H9 (cell line): Measurements from ENCODE around the gene RAB1B. TPM values are rescaled to one million over a fixed set of nuclear protein-coding genes. Genes with fewer than 3 reads are reported as not detected.

ENCODE experiments used
- DNase-seq: peaks from one replicate; pipeline ENCODE4 v3.0.0-alpha.2; 2017
- H2AFZ ChIP-seq: one replicate; pipeline ENCODE4 v1.6.1; 2013; ENCODE audit warnings: mild to moderate bottlenecking, low read length, control low read depth, moderate library complexity
- H2AK5ac ChIP-seq: 2 replicates; pipeline ENCODE4 v1.6.1; 2013; ENCODE audit warnings: low read length, control low read depth, mixed read lengths; ENCODE audit not compliant: insufficient read length
- H2BK120ac ChIP-seq: one replicate; pipeline ENCODE4 v1.6.1; 2013; ENCODE audit warnings: low read depth, mild to moderate bottlenecking, low read length, control low read depth, inconsistent platforms; ENCODE audit not compliant: poor library complexity, severe bottlenecking
- H2BK12ac ChIP-seq: 2 replicates; pipeline ENCODE4 v1.6.1; 2013; ENCODE audit warnings: low read length, control low read depth, mixed read lengths, low read depth; ENCODE audit not compliant: insufficient read length
- H2BK15ac ChIP-seq: 2 replicates; pipeline ENCODE4 v1.6.1; 2013; ENCODE audit warnings: low read depth, low read length, control low read depth
- H2BK20ac ChIP-seq: one replicate; pipeline ENCODE4 v1.6.1; 2013; ENCODE audit warnings: low read depth, mild to moderate bottlenecking, low read length, control low read depth, inconsistent platforms; ENCODE audit not compliant: poor library complexity, severe bottlenecking
- H2BK5ac ChIP-seq: 2 replicates; pipeline ENCODE4 v1.6.1; 2013; ENCODE audit warnings: low read length, control low read depth, mixed read lengths; ENCODE audit not compliant: insufficient read length
- H3K14ac ChIP-seq: 2 replicates; pipeline ENCODE4 v1.6.1; 2013; ENCODE audit warnings: low read length, control low read depth; ENCODE audit not compliant: insufficient read depth
- H3K18ac ChIP-seq: 2 replicates; pipeline ENCODE4 v1.6.1; 2013; ENCODE audit warnings: low read depth, mild to moderate bottlenecking, mixed read lengths, low read length, control low read depth; ENCODE audit not compliant: insufficient read length
- H3K23ac ChIP-seq: 2 replicates; pipeline ENCODE4 v1.6.1; 2013; ENCODE audit warnings: low read length, control low read depth, mixed read lengths, low read depth; ENCODE audit not compliant: insufficient read length
- H3K23me2 ChIP-seq: 2 replicates; pipeline ENCODE4 v1.6.1; 2013; ENCODE audit warnings: low read depth, mild to moderate bottlenecking, mixed read lengths, low read length, control low read depth; ENCODE audit not compliant: insufficient read length, poor library complexity, severe bottlenecking
- H3K27ac ChIP-seq: 2 replicates; pipeline ENCODE4 v1.5.1; 2013; ENCODE audit warnings: low read length, control low read depth, mixed read lengths, low read depth; ENCODE audit not compliant: insufficient read length
- H3K27me3 ChIP-seq: 2 replicates; pipeline ENCODE4 v1.6.1; 2013; ENCODE audit warnings: low read length, control low read depth, inconsistent platforms; ENCODE audit not compliant: insufficient read depth
- H3K4ac ChIP-seq: 2 replicates; pipeline ENCODE4 v1.6.1; 2013; ENCODE audit warnings: low read depth, mild to moderate bottlenecking, control low read depth, inconsistent platforms, low read length, moderate library complexity
- H3K4me1 ChIP-seq: 2 replicates; pipeline ENCODE4 v1.6.1; 2013; ENCODE audit warnings: low read length, control low read depth, inconsistent platforms; ENCODE audit not compliant: insufficient read depth
- H3K4me2 ChIP-seq: 2 replicates; pipeline ENCODE4 v1.6.1; 2013; ENCODE audit warnings: low read length, control low read depth, mixed read lengths; ENCODE audit not compliant: insufficient read length, insufficient read depth
- H3K56ac ChIP-seq: 2 replicates; pipeline ENCODE4 v1.6.1; 2013; ENCODE audit warnings: low read depth, mild to moderate bottlenecking, mixed read lengths, low read length, control low read depth; ENCODE audit not compliant: insufficient read length
- H3K79me1 ChIP-seq: 2 replicates; pipeline ENCODE4 v1.6.1; 2013; ENCODE audit warnings: low read depth, mild to moderate bottlenecking, moderate library complexity, low read length, control low read depth, inconsistent platforms; ENCODE audit not compliant: insufficient read depth, poor library complexity, severe bottlenecking
- H3K79me2 ChIP-seq: 2 replicates; pipeline ENCODE4 v1.6.1; 2013; ENCODE audit warnings: low read length, control low read depth, inconsistent platforms; ENCODE audit not compliant: insufficient read depth
- H3K9ac ChIP-seq: 2 replicates; pipeline ENCODE4 v1.6.1; 2013; ENCODE audit warnings: low read length, control low read depth, mixed read lengths; ENCODE audit not compliant: insufficient read length; ENCODE audit errors: extremely low read depth
- H3K9me3 ChIP-seq: one replicate; pipeline ENCODE4 v1.6.1; 2013; ENCODE audit warnings: low read depth, low read length, inconsistent platforms; ENCODE audit not compliant: control insufficient read depth
- H3T11ph ChIP-seq: one replicate; pipeline ENCODE4 v1.6.1; 2013; ENCODE audit warnings: mild to moderate bottlenecking, low read length, control low read depth, inconsistent platforms
- H4K20me1 ChIP-seq: one replicate; pipeline ENCODE4 v1.6.1; 2013; ENCODE audit not compliant: control insufficient read depth, insufficient read length, insufficient read depth
- H4K5ac ChIP-seq: 2 replicates; pipeline ENCODE4 v1.6.1; 2013; ENCODE audit warnings: low read depth, mild to moderate bottlenecking, mixed read lengths, low read length, control low read depth; ENCODE audit not compliant: insufficient read length
- H4K8ac ChIP-seq: replicated peaks from 2 replicates; pipeline ENCODE4 v1.6.1; 2013; ENCODE audit warnings: low read length, control low read depth, mixed read lengths, low read depth; ENCODE audit not compliant: insufficient read length
- H4K91ac ChIP-seq: 2 replicates; pipeline ENCODE4 v1.6.1; 2013; ENCODE audit warnings: low read depth, mild to moderate bottlenecking, moderate library complexity, mixed read lengths, low read length, control low read depth; ENCODE audit not compliant: insufficient read length
- H3K27ac Mint-ChIP-seq, 3 experiments: 2 replicates in 2 of 3; 3 replicates in 1 of 3; pipeline ENCODE4 v1.8.0; 2020 to 2021; ENCODE audit warnings: mixed read lengths in 3 of 3, mild to moderate bottlenecking in 1 of 3, moderate library complexity in 1 of 3
- H3K27me3 Mint-ChIP-seq: 2 replicates; pipeline ENCODE4 v1.8.0; 2021; ENCODE audit warnings: low read depth, mild to moderate bottlenecking, moderate library complexity, mixed read lengths
- H3K36me3 Mint-ChIP-seq, 3 experiments: 2 replicates in 2 of 3; 3 replicates in 1 of 3; pipeline ENCODE4 v1.8.0; 2020 to 2021; ENCODE audit warnings: low read depth in 3 of 3, mixed read lengths in 3 of 3; ENCODE audit not compliant: insufficient read depth in 1 of 3
- H3K4me1 Mint-ChIP-seq, 2 experiments: 2 replicates each; pipeline ENCODE4 v1.8.0; 2020; ENCODE audit warnings: mixed read lengths in 2 of 2
- H3K4me3 Mint-ChIP-seq, 2 experiments: 2 replicates in 1 of 2; 3 replicates in 1 of 2; pipeline ENCODE4 v1.8.0; 2020 to 2021; ENCODE audit warnings: mild to moderate bottlenecking in 2 of 2, mixed read lengths in 2 of 2, moderate library complexity in 1 of 2
- H3K9me3 Mint-ChIP-seq, 2 experiments: 2 replicates in 1 of 2; 3 replicates in 1 of 2; pipeline ENCODE4 v1.8.0; 2020; ENCODE audit warnings: mild to moderate bottlenecking in 2 of 2, mixed read lengths in 2 of 2, moderate library complexity in 1 of 2
- WGBS: extraction: QIAGEN DNeasy Blood & Tissue Kit; methylation state at CpG from one replicate; pipeline ENCODE4 v1.1.7; 2013; ENCODE audit warnings: missing lambda C conversion rate, low lambda C conversion rate, mixed read lengths; ENCODE audit not compliant: insufficient read length; ENCODE audit errors: extremely low coverage; 5-methylcytosine and 5-hydroxymethylcytosine counted together
- total RNA-seq: library from RNA; stranded (reverse); gene quantifications from 2 replicates; pipeline ENCODE4 v1.2.1, GENCODE V29; 2021
- TF ChIP-seq, protein P1 (sequence below): fragments of 200-600 bp; sonication (generic); conservative IDR thresholded peaks from 3 replicates; pipeline ENCODE4 v1.8.0; 2021; ENCODE audit warnings: antibody characterized with exemption, mild to moderate bottlenecking

The RAB1B gene
- total RNA-seq, 1 experiment from 2014 or later: 118 TPM

DNA sequence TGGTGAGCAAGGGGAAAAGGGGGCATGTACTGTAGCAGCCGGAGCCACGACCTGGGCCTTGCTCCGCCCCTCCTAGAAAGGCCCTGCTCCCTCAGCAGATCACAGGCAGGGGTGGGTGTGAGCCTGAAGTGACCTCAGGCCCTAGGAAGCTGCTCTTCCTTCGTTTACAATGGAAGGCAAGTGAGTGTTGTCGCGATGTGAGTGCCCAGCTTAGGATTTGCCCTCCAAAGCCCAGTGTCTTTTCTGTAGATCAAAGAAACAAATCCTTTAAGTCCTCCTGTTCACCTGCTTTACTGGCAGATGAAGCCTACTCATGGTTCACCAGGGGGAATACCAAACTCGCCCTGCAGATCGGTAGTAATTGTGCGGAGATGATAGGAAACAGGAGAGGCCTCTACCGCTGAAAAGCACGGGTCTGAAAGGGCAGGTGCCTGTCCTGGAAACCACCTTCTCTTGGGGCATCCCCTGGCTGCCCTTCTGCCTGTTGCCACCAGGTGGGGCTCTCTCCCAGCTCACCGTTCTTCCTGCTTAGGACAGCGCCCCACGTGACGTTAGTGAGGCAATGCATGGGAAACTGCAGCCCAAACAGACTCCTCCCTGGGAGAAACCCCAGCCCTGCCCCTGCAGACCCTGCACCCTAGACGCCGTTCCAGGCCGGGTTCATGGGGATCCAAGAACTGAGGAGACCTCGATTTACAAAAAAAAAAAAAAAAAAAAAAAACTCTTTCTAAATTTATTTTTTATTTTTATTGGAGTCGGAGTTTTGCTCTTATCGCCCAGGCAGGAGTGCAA, 45.9 kb upstream of the RAB1B start:
- no peaks in the 10 kb centered on the region for H3K79me1 ChIP-seq
- TF ChIP-seq, protein P1, sequence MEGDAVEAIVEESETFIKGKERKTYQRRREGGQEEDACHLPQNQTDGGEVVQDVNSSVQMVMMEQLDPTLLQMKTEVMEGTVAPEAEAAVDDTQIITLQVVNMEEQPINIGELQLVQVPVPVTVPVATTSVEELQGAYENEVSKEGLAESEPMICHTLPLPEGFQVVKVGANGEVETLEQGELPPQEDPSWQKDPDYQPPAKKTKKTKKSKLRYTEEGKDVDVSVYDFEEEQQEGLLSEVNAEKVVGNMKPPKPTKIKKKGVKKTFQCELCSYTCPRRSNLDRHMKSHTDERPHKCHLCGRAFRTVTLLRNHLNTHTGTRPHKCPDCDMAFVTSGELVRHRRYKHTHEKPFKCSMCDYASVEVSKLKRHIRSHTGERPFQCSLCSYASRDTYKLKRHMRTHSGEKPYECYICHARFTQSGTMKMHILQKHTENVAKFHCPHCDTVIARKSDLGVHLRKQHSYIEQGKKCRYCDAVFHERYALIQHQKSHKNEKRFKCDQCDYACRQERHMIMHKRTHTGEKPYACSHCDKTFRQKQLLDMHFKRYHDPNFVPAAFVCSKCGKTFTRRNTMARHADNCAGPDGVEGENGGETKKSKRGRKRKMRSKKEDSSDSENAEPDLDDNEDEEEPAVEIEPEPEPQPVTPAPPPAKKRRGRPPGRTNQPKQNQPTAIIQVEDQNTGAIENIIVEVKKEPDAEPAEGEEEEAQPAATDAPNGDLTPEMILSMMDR: peak; percentile 100
- no peaks in the 10 kb centered on the region for H3K9me3 Mint-ChIP-seq
- WGBS: no CpG with 5 or more reads among the region's 21 CpGs
- no peak overlapping the region for H2BK5ac ChIP-seq
- H2BK20ac ChIP-seq: no peak overlapping the region
- no peak overlapping the region for H2BK120ac ChIP-seq
- no peak overlapping the region for H3K9ac ChIP-seq
- H3K36me3 Mint-ChIP-seq: peaks cover 0 to 20% (median 0%) of the 10 kb centered on the region in 3 experiments; a peak in 3 of 7 replicates
- H2AFZ ChIP-seq: no peak overlapping the region
- H4K5ac ChIP-seq: no peak overlapping the region
- peak overlapping the region in 1 of 2 experiments; percentile 56; a peak in 2 of 5 replicates for H3K4me3 Mint-ChIP-seq
- no peak overlapping the region; the same call in 1 of the 2 replicates for H3K14ac ChIP-seq
- H3K23ac ChIP-seq: no peak overlapping the region
- H2BK15ac ChIP-seq: no peak overlapping the region
- H3K4me1 Mint-ChIP-seq: peaks cover 9 to 10% of the 10 kb centered on the region in 2 experiments
- DNase-seq: peak; percentile 95
- no peak overlapping the region for H3K56ac ChIP-seq
- no peak overlapping the region for H3T11ph ChIP-seq
- no peak overlapping the region for H3K4me2 ChIP-seq
- no peaks in the 10 kb centered on the region for H3K9me3 ChIP-seq
- no peaks in the 10 kb centered on the region for H4K20me1 ChIP-seq
- no peak overlapping the region for H2BK12ac ChIP-seq
- no peak overlapping the region for H3K18ac ChIP-seq
- H3K27ac Mint-ChIP-seq: peak overlapping the region in 2 of 3 experiments; percentile 3 to 64; a peak in 2 of 7 replicates
- no peaks in the 10 kb centered on the region for H3K79me2 ChIP-seq
- H3K23me2 ChIP-seq: no peaks in the 10 kb centered on the region
- no peaks in the 10 kb centered on the region for H3K27me3 ChIP-seq
- no peak overlapping the region for H4K8ac ChIP-seq
- H3K27ac ChIP-seq: peak overlapping the region; percentile 0
- no peak overlapping the region for H3K4ac ChIP-seq
- no peaks in the 10 kb centered on the region for H3K27me3 Mint-ChIP-seq
- no peak overlapping the region for H4K91ac ChIP-seq
- no peaks in the 10 kb centered on the region for H3K4me1 ChIP-seq
- no peak overlapping the region for H2AK5ac ChIP-seq
